Activated naive CD8-positive, alpha-beta T cell treated with anti-CD3 and anti-CD28 coated beads for 36 hours (primary cell): ENCODE measurements around the gene OR52J3. TPM values are rescaled to one million over a fixed set of nuclear protein-coding genes. Genes with fewer than 3 reads are reported as not detected.

Source experiments
- DNase-seq: peaks from one replicate; pipeline ENCODE4 v3.0.0; 2021
- H3K27ac Mint-ChIP-seq: one replicate; pipeline ENCODE4 v1.8.0; 2022; ENCODE audit warnings: mild to moderate bottlenecking, moderate library complexity, mixed read lengths
- H3K27me3 Mint-ChIP-seq: one replicate; pipeline ENCODE4 v1.8.0; 2022; ENCODE audit warnings: mild to moderate bottlenecking, mixed read lengths
- H3K36me3 Mint-ChIP-seq: one replicate; pipeline ENCODE4 v1.8.0; 2021; ENCODE audit warnings: mild to moderate bottlenecking, mixed read lengths
- H3K4me1 Mint-ChIP-seq: one replicate; pipeline ENCODE4 v1.8.0; 2021; ENCODE audit warnings: mixed read lengths
- H3K4me3 Mint-ChIP-seq: one replicate; pipeline ENCODE4 v1.8.0; 2022; ENCODE audit warnings: mild to moderate bottlenecking, moderate library complexity, mixed read lengths
- H3K9me3 Mint-ChIP-seq: one replicate; pipeline ENCODE4 v1.8.0; 2022; ENCODE audit warnings: mixed read lengths
- total RNA-seq, 2 experiments: library from RNA; stranded (reverse); gene quantifications; one replicate each; pipeline ENCODE4 v1.2.3, GENCODE V29; 2021

OR52J3 gene
- total RNA-seq, 2 experiments from 2014 or later, result not detected

GRCh38 chr11:5069272-5069671 lies 22.9 kb downstream of the OR52J3 start, which contains the start of gene OR52E1:
Gene OR52E1 (plus strand): TSS chr11:5069572.
- DNase-seq, result no peak
- Mint-ChIP-seq H3K9me3 (no peaks in the 10 kb centered on the region), H3K36me3 (no peaks in the 10 kb centered on the region), H3K27ac (no peak within 1 kb of the TSS), H3K4me3 (no peak within 1 kb of the TSS), H3K4me1 (no peaks in the 10 kb centered on the region), H3K27me3 (peaks cover 10% of the 10 kb centered on the region)

GRCh38 chr11:5071799-5072198 lies 25.5 kb downstream of the OR52J3 start:
- no peak for DNase-seq
- no peaks in the 10 kb centered on the region for H3K4me1 Mint-ChIP-seq
- H3K27me3 Mint-ChIP-seq, result peaks cover 17% of the 10 kb centered on the region
- H3K36me3 Mint-ChIP-seq, result no peaks in the 10 kb centered on the region
- H3K27ac Mint-ChIP-seq, result no peak overlapping the region
- no peak overlapping the region for H3K4me3 Mint-ChIP-seq
- H3K9me3 Mint-ChIP-seq, result no peaks in the 10 kb centered on the region

GRCh38 chr11:5081405-5081804 lies 35.1 kb downstream of the OR52J3 start:
- Mint-ChIP-seq H3K27me3 (peaks cover 9% of the 10 kb centered on the region), H3K4me3 (no peak overlapping the region), H3K4me1 (no peaks in the 10 kb centered on the region), H3K27ac (no peak overlapping the region), H3K9me3 (no peaks in the 10 kb centered on the region), H3K36me3 (no peaks in the 10 kb centered on the region)
- DNase-seq, result no peak

GRCh38 chr11:5083602-5084001 lies 37.3 kb downstream of the OR52J3 start:
- no peaks in the 10 kb centered on the region for H3K9me3 Mint-ChIP-seq
- H3K27ac Mint-ChIP-seq, result no peak overlapping the region
- H3K36me3 Mint-ChIP-seq, result no peaks in the 10 kb centered on the region
- no peak for DNase-seq
- peaks cover 8% of the 10 kb centered on the region for H3K27me3 Mint-ChIP-seq
- H3K4me3 Mint-ChIP-seq, result no peak overlapping the region
- no peaks in the 10 kb centered on the region for H3K4me1 Mint-ChIP-seq

- Mint-ChIP-seq H3K9me3 (no peaks in the 10 kb centered on the region), H3K27ac (no peak overlapping the region), H3K36me3 (no peaks in the 10 kb centered on the region), H3K27me3 (peaks cover 16% of the 10 kb centered on the region), H3K4me1 (no peaks in the 10 kb centered on the region), H3K4me3 (no peak overlapping the region)
- DNase-seq, result no peak
Observed at GRCh38 chr11:5088556-5088955, 42.2 kb downstream of the OR52J3 start.

- no peak overlapping the region for H3K4me3 Mint-ChIP-seq
- no peaks in the 10 kb centered on the region for H3K9me3 Mint-ChIP-seq
- no peak overlapping the region for H3K27ac Mint-ChIP-seq
- peaks cover 22% of the 10 kb centered on the region for H3K27me3 Mint-ChIP-seq
- no peaks in the 10 kb centered on the region for H3K4me1 Mint-ChIP-seq
- DNase-seq, result no peak
- H3K36me3 Mint-ChIP-seq, result no peaks in the 10 kb centered on the region
Observed at GRCh38 chr11:5090668-5091067, 44.3 kb downstream of the OR52J3 start.

GRCh38 chr11:5092821-5093585 lies 46.7 kb downstream of the OR52J3 start:
- no peaks in the 10 kb centered on the region for H3K4me1 Mint-ChIP-seq
- DNase-seq, result no peak
- H3K9me3 Mint-ChIP-seq, result no peaks in the 10 kb centered on the region
- peaks cover 29% of the 10 kb centered on the region for H3K27me3 Mint-ChIP-seq
- H3K4me3 Mint-ChIP-seq, result no peak overlapping the region
- no peak overlapping the region for H3K27ac Mint-ChIP-seq
- H3K36me3 Mint-ChIP-seq, result no peaks in the 10 kb centered on the region

GRCh38 chr11:5096011-5096410 lies 49.7 kb downstream of the OR52J3 start:
- no peak for DNase-seq
- H3K27me3 Mint-ChIP-seq, result peaks cover 17% of the 10 kb centered on the region
- no peaks in the 10 kb centered on the region for H3K4me1 Mint-ChIP-seq
- H3K4me3 Mint-ChIP-seq, result no peak overlapping the region
- H3K36me3 Mint-ChIP-seq, result no peaks in the 10 kb centered on the region
- no peaks in the 10 kb centered on the region for H3K9me3 Mint-ChIP-seq
- no peak overlapping the region for H3K27ac Mint-ChIP-seq

Other genes with a start within 250 kb of the OR52J3 start
- not detected for gene OR52R1, start 242.1 kb upstream of the OR52J3 start, total RNA-seq
- gene OR51F2, start 225.2 kb upstream of the OR52J3 start, total RNA-seq, result not detected
- not detected for gene OR51S1, start 197.3 kb upstream of the OR52J3 start, total RNA-seq
- not detected for gene OR51T1, start 164.6 kb upstream of the OR52J3 start, total RNA-seq
- gene OR51A7, start 142.7 kb upstream of the OR52J3 start, total RNA-seq, result not detected
- not detected for gene OR51G2, start 127.2 kb upstream of the OR52J3 start, total RNA-seq
- gene OR51G1, start 122.2 kb upstream of the OR52J3 start, total RNA-seq, result not detected
- gene OR51A4, start 98.9 kb upstream of the OR52J3 start, total RNA-seq, result not detected
- gene OR51A2, start 90.8 kb upstream of the OR52J3 start, total RNA-seq, result not detected
- gene OR51L1, start 51.7 kb upstream of the OR52J3 start, total RNA-seq, result not detected
- gene OR52E2, start 13.1 kb downstream of the OR52J3 start, total RNA-seq, result not detected
- gene OR52E1, start 23.0 kb downstream of the OR52J3 start, total RNA-seq, result not detected
- not detected for gene OR52A5, start 91.8 kb downstream of the OR52J3 start, total RNA-seq
- gene OR52A1, start 108.2 kb downstream of the OR52J3 start, total RNA-seq, result not detected
- gene OR51V1, start 154.2 kb downstream of the OR52J3 start, total RNA-seq, result not detected
- not detected for gene HBB, start 180.5 kb downstream of the OR52J3 start, total RNA-seq
- not detected for gene HBD, start 188.0 kb downstream of the OR52J3 start, total RNA-seq
- not detected for gene HBG1, start 203.3 kb downstream of the OR52J3 start, total RNA-seq
- not detected for gene HBG2, start 208.3 kb downstream of the OR52J3 start, total RNA-seq
- gene HBE1, start 223.4 kb downstream of the OR52J3 start, total RNA-seq, result not detected